WTC11 (cell line): Measurements from ENCODE around the gene KAZN. TPM values are rescaled to one million over a fixed set of nuclear protein-coding genes. Genes with fewer than 3 reads are reported as not detected.
A peak's percentile ranks its signal among the peaks of the same experiment; 100 is the strongest.

Experiments used
- ATAC-seq: fragments of 200-7000 bp; cut with Tn5 transposase; 2 replicates; pipeline ENCODE4 v1.10.0; 2021; ENCODE audit warnings: mild to moderate bottlenecking, moderate library complexity
- CTCF ChIA-PET: fragments of 300-600 bp; sonication (Branson Sonifier 250); formaldehyde crosslinking; loops from one replicate; lab custom pipeline; 2021; ENCODE audit warnings: antibody characterized with exemption; lab: Charles Lee
- POLR2A ChIA-PET: fragments of 350-600 bp; sonication (Branson Sonifier 250); formaldehyde crosslinking; loops from one replicate; lab custom pipeline; 2021; ENCODE audit warnings: antibody characterized with exemption; lab: Charles Lee
- DNase-seq: peaks from one replicate; pipeline ENCODE4 v3.0.0; 2021; ENCODE audit warnings: low spot score
- H3K27ac Mint-ChIP-seq: 2 replicates; pipeline ENCODE4 v1.8.0; 2021; ENCODE audit warnings: mixed read lengths
- H3K27me3 Mint-ChIP-seq: 2 replicates; pipeline ENCODE4 v1.8.0; 2021; ENCODE audit warnings: low read depth, mild to moderate bottlenecking, moderate library complexity, mixed read lengths
- H3K36me3 Mint-ChIP-seq: 2 replicates; pipeline ENCODE4 v1.8.0; 2021; ENCODE audit warnings: mixed read lengths
- H3K4me1 Mint-ChIP-seq: 2 replicates; pipeline ENCODE4 v1.8.0; 2022; ENCODE audit warnings: mixed read lengths
- H3K4me3 Mint-ChIP-seq: 2 replicates; pipeline ENCODE4 v1.8.0; 2021; ENCODE audit warnings: mild to moderate bottlenecking, moderate library complexity, mixed read lengths
- H3K9me3 Mint-ChIP-seq: 2 replicates; pipeline ENCODE4 v1.8.0; 2021; ENCODE audit warnings: mixed read lengths
- ARID4B ChIP-seq: sonication (generic); formaldehyde crosslinking; IDR thresholded peaks from 2 replicates; pipeline ENCODE4 v1.8.0; 2023; ENCODE audit warnings: missing genetic modification reagents, mild to moderate bottlenecking, borderline replicate concordance
- ETV6 ChIP-seq: sonication (generic); formaldehyde crosslinking; IDR thresholded peaks from 2 replicates; pipeline ENCODE4 v1.8.1; 2022; ENCODE audit warnings: mild to moderate bottlenecking, missing genetic modification reagents
- GRHL2 ChIP-seq: fragments of 250-450 bp; sonication (Bioruptor Pico); IDR thresholded peaks from 2 replicates; pipeline ENCODE4 v1.8.0; 2022; ENCODE audit warnings: mild to moderate bottlenecking, moderate library complexity; ENCODE audit not compliant: insufficient replicate concordance, severe bottlenecking
- JAZF1 ChIP-seq: fragments of 250-450 bp; sonication (Bioruptor Pico); IDR thresholded peaks from 2 replicates; pipeline ENCODE4 v1.9.0; 2021; ENCODE audit warnings: moderate library complexity, mild to moderate bottlenecking, inconsistent platforms
- JUN ChIP-seq: sonication (generic); formaldehyde crosslinking; IDR thresholded peaks from 2 replicates; pipeline ENCODE4 v1.8.0; 2023; ENCODE audit warnings: mild to moderate bottlenecking, missing genetic modification reagents
- MYBL2 ChIP-seq: sonication (generic); formaldehyde crosslinking; IDR thresholded peaks from 2 replicates; pipeline ENCODE4 v1.8.1; 2023; ENCODE audit warnings: mild to moderate bottlenecking, moderate library complexity, missing genetic modification reagents
- RELA ChIP-seq: sonication (generic); formaldehyde crosslinking; IDR thresholded peaks from 2 replicates; pipeline ENCODE4 v1.8.1; 2022; ENCODE audit warnings: missing genetic modification reagents, mild to moderate bottlenecking, borderline replicate concordance
- SOX15 ChIP-seq: fragments of 250-450 bp; sonication (Bioruptor Pico); IDR thresholded peaks from 2 replicates; pipeline ENCODE4 v1.9.0; 2021; ENCODE audit warnings: mild to moderate bottlenecking
- SP1 ChIP-seq: sonication (generic); formaldehyde crosslinking; conservative IDR thresholded peaks from 2 replicates; pipeline ENCODE4 v1.8.1; 2022; ENCODE audit warnings: missing genetic modification reagents
- ZBTB21 ChIP-seq: sonication (generic); formaldehyde crosslinking; IDR thresholded peaks from 2 replicates; pipeline ENCODE4 v1.8.1; 2023; ENCODE audit warnings: mild to moderate bottlenecking, missing genetic modification reagents, borderline replicate concordance
- ZBTB43 ChIP-seq: sonication (generic); formaldehyde crosslinking; IDR thresholded peaks from 2 replicates; pipeline ENCODE4 v1.8.1; 2023; ENCODE audit warnings: mild to moderate bottlenecking, missing genetic modification reagents
- ZNF121 ChIP-seq: sonication (generic); formaldehyde crosslinking; IDR thresholded peaks from 2 replicates; pipeline ENCODE4 v1.8.0; 2023; ENCODE audit warnings: missing genetic modification reagents
- ZNF232 ChIP-seq: sonication (generic); formaldehyde crosslinking; IDR thresholded peaks from 2 replicates; pipeline ENCODE4 v1.8.0; 2022; ENCODE audit warnings: mild to moderate bottlenecking, missing genetic modification reagents
- ZNF512 ChIP-seq: sonication (generic); formaldehyde crosslinking; IDR thresholded peaks from 2 replicates; pipeline ENCODE4 v1.8.1; 2022; ENCODE audit warnings: missing genetic modification reagents, borderline replicate concordance
- total RNA-seq: library from RNA; stranded (reverse); gene quantifications from 3 replicates; pipeline ENCODE4 v1.2.3, GENCODE V29; 2021
- TF ChIP-seq, protein P1 (sequence below): sonication (generic); formaldehyde crosslinking; IDR thresholded peaks from 2 replicates; pipeline ENCODE4 v1.8.1; 2022; ENCODE audit warnings: low read depth, missing genetic modification reagents, borderline replicate concordance
- TF ChIP-seq, protein P2 (sequence below): sonication (generic); formaldehyde crosslinking; IDR thresholded peaks from 2 replicates; pipeline ENCODE4 v1.8.1; 2023; ENCODE audit warnings: mild to moderate bottlenecking, missing genetic modification reagents
- TF ChIP-seq, protein P3 (sequence below): sonication (generic); formaldehyde crosslinking; IDR thresholded peaks from 2 replicates; pipeline ENCODE4 v1.8.0; 2023; ENCODE audit warnings: missing genetic modification reagents
- TF ChIP-seq, protein P4 (sequence below): fragments of 200-600 bp; IDR thresholded peaks from 2 replicates; pipeline ENCODE4 v1.8.0; 2022; ENCODE audit warnings: antibody characterized with exemption
- TF ChIP-seq, protein P5 (sequence below): fragments of 250-450 bp; sonication (Bioruptor Pico); IDR thresholded peaks from 2 replicates; pipeline ENCODE4 v1.9.0; 2021; ENCODE audit warnings: mild to moderate bottlenecking

KAZN gene
- total RNA-seq, 1 experiment from 2014 or later = 19.9 TPM

DNA sequence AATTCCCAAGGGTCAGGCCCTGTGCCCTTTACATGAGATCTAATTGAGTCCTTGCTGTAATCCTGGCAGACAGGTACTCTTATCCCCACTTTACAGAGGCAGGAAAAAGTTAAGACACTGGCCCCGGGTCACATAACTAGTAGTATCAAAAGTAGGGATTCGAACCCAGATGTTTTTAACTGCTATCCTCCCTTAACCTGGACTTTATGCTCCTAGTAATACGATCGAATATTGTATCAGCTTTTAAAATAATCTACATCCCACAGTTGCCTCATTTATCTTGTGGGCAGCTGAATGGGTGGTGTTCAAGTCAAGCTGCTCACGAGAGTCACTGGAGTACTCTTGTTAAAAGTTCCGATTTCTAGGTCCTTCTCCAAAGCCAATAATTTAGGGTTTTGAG lies 529.6 kb downstream of the KAZN start:
- no peak overlapping the region for H3K4me3 Mint-ChIP-seq
- ChIA-PET CTCF (interaction anchor here (0.7 to 3.1 kb wide), 42 partner anchors 8 to 303 kb away, joined by 3 to 51 read pairs (median 5); partner anchors contain the start of gene TMEM51), POLR2A (interaction anchor here (0.7 to 1.1 kb wide), 2 partner anchors 28 to 144 kb away, joined by 3 to 4 read pairs; no protein-coding TSS in a partner anchor)
- TF ChIP-seq RELA (no peak), MYBL2 (CRISPR knock-in tag) (no peak), SOX15 (CRISPR knock-in tag) (no peak), JAZF1 (CRISPR knock-in tag) (no peak), ARID4B (CRISPR knock-in tag) (no peak), JUN (CRISPR knock-in tag) (no peak), ZNF121 (no peak), ZBTB21 (no peak), ETV6 (no peak), GRHL2 (CRISPR knock-in tag) (no peak), SP1 (no peak), ZNF232 (no peak), ZBTB43 (CRISPR knock-in tag) (no peak), ZNF512 (no peak)
- TF ChIP-seq, protein P1, sequence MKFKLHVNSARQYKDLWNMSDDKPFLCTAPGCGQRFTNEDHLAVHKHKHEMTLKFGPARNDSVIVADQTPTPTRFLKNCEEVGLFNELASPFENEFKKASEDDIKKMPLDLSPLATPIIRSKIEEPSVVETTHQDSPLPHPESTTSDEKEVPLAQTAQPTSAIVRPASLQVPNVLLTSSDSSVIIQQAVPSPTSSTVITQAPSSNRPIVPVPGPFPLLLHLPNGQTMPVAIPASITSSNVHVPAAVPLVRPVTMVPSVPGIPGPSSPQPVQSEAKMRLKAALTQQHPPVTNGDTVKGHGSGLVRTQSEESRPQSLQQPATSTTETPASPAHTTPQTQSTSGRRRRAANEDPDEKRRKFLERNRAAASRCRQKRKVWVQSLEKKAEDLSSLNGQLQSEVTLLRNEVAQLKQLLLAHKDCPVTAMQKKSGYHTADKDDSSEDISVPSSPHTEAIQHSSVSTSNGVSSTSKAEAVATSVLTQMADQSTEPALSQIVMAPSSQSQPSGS (CRISPR knock-in tag) = no peak
- TF ChIP-seq, protein P2, sequence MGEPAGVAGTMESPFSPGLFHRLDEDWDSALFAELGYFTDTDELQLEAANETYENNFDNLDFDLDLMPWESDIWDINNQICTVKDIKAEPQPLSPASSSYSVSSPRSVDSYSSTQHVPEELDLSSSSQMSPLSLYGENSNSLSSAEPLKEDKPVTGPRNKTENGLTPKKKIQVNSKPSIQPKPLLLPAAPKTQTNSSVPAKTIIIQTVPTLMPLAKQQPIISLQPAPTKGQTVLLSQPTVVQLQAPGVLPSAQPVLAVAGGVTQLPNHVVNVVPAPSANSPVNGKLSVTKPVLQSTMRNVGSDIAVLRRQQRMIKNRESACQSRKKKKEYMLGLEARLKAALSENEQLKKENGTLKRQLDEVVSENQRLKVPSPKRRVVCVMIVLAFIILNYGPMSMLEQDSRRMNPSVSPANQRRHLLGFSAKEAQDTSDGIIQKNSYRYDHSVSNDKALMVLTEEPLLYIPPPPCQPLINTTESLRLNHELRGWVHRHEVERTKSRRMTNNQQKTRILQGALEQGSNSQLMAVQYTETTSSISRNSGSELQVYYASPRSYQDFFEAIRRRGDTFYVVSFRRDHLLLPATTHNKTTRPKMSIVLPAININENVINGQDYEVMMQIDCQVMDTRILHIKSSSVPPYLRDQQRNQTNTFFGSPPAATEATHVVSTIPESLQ (CRISPR knock-in tag) = no peak
- TF ChIP-seq, protein P3, sequence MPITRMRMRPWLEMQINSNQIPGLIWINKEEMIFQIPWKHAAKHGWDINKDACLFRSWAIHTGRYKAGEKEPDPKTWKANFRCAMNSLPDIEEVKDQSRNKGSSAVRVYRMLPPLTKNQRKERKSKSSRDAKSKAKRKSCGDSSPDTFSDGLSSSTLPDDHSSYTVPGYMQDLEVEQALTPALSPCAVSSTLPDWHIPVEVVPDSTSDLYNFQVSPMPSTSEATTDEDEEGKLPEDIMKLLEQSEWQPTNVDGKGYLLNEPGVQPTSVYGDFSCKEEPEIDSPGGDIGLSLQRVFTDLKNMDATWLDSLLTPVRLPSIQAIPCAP (CRISPR knock-in tag) = no peak
- TF ChIP-seq, protein P4, sequence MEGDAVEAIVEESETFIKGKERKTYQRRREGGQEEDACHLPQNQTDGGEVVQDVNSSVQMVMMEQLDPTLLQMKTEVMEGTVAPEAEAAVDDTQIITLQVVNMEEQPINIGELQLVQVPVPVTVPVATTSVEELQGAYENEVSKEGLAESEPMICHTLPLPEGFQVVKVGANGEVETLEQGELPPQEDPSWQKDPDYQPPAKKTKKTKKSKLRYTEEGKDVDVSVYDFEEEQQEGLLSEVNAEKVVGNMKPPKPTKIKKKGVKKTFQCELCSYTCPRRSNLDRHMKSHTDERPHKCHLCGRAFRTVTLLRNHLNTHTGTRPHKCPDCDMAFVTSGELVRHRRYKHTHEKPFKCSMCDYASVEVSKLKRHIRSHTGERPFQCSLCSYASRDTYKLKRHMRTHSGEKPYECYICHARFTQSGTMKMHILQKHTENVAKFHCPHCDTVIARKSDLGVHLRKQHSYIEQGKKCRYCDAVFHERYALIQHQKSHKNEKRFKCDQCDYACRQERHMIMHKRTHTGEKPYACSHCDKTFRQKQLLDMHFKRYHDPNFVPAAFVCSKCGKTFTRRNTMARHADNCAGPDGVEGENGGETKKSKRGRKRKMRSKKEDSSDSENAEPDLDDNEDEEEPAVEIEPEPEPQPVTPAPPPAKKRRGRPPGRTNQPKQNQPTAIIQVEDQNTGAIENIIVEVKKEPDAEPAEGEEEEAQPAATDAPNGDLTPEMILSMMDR = no peak
- TF ChIP-seq, protein P5, sequence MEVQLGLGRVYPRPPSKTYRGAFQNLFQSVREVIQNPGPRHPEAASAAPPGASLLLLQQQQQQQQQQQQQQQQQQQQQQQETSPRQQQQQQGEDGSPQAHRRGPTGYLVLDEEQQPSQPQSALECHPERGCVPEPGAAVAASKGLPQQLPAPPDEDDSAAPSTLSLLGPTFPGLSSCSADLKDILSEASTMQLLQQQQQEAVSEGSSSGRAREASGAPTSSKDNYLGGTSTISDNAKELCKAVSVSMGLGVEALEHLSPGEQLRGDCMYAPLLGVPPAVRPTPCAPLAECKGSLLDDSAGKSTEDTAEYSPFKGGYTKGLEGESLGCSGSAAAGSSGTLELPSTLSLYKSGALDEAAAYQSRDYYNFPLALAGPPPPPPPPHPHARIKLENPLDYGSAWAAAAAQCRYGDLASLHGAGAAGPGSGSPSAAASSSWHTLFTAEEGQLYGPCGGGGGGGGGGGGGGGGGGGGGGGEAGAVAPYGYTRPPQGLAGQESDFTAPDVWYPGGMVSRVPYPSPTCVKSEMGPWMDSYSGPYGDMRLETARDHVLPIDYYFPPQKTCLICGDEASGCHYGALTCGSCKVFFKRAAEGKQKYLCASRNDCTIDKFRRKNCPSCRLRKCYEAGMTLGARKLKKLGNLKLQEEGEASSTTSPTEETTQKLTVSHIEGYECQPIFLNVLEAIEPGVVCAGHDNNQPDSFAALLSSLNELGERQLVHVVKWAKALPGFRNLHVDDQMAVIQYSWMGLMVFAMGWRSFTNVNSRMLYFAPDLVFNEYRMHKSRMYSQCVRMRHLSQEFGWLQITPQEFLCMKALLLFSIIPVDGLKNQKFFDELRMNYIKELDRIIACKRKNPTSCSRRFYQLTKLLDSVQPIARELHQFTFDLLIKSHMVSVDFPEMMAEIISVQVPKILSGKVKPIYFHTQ = no peak
- DNase-seq (no peak), ATAC-seq (no peak)
- H3K36me3 Mint-ChIP-seq = peaks cover 13% of the 10 kb centered on the region
- peak overlapping the region; percentile 68; the same call in 1 of the 2 replicates for H3K27ac Mint-ChIP-seq
- H3K4me1 Mint-ChIP-seq = peaks cover 5% of the 10 kb centered on the region; the same call in 1 of the 2 replicates
- peaks cover 6% of the 10 kb centered on the region for H3K27me3 Mint-ChIP-seq
- peaks cover 21% of the 10 kb centered on the region for H3K9me3 Mint-ChIP-seq
